Glutamatergic neuron (in vitro differentiated cells): ENCODE measurements around the gene DHX15. TPM values are rescaled to one million over a fixed set of nuclear protein-coding genes. Genes with fewer than 3 reads are reported as not detected.
"Not testable (repeated sequence)": the region's sequence is repeated elsewhere in the genome, so short reads cannot be mapped to it uniquely, and the experiment has no call there.

Experiments
- DNase-seq: peaks from one replicate; pipeline ENCODE4 v3.0.0; 2022
- H3K27ac Mint-ChIP-seq: one replicate; pipeline ENCODE4 v1.8.0; 2020; ENCODE audit warnings: mild to moderate bottlenecking, mixed read lengths, inconsistent platforms; ENCODE audit not compliant: unreplicated experiment
- H3K27me3 Mint-ChIP-seq: one replicate; pipeline ENCODE4 v1.8.0; 2020; ENCODE audit warnings: mild to moderate bottlenecking, moderate library complexity, mixed read lengths, inconsistent platforms; ENCODE audit not compliant: unreplicated experiment
- H3K36me3 Mint-ChIP-seq: one replicate; pipeline ENCODE4 v1.8.0; 2020; ENCODE audit warnings: mild to moderate bottlenecking, mixed read lengths, inconsistent platforms; ENCODE audit not compliant: unreplicated experiment
- H3K4me1 Mint-ChIP-seq: one replicate; pipeline ENCODE4 v1.8.0; 2020; ENCODE audit warnings: mild to moderate bottlenecking, low read depth, mixed read lengths, inconsistent platforms; ENCODE audit not compliant: unreplicated experiment
- H3K4me3 Mint-ChIP-seq: one replicate; pipeline ENCODE4 v1.8.0; 2020; ENCODE audit warnings: mild to moderate bottlenecking, mixed read lengths, inconsistent platforms; ENCODE audit not compliant: unreplicated experiment
- H3K9me3 Mint-ChIP-seq: one replicate; pipeline ENCODE4 v1.8.0; 2020; ENCODE audit warnings: mild to moderate bottlenecking, moderate library complexity, mixed read lengths, inconsistent platforms; ENCODE audit not compliant: unreplicated experiment
- total RNA-seq: library from RNA; stranded (reverse); fragmentation: NEBNext Ultra II Directional; extraction: Animal tissue kit (Norgen Biotek cat#: 25700); gene quantifications from one replicate; pipeline ENCODE4 v1.2.1, GENCODE V29; 2021; ENCODE audit not compliant: unreplicated experiment
- TF ChIP-seq, protein P1 (sequence below): fragments of 200-600 bp; sonication (generic); IDR thresholded peaks from one replicate; pipeline ENCODE4 v1.5.0; 2021; ENCODE audit not compliant: partially characterized antibody, unreplicated experiment

Gene DHX15
- total RNA-seq, 1 donor from 2014 or later, result 178 TPM

DNA sequence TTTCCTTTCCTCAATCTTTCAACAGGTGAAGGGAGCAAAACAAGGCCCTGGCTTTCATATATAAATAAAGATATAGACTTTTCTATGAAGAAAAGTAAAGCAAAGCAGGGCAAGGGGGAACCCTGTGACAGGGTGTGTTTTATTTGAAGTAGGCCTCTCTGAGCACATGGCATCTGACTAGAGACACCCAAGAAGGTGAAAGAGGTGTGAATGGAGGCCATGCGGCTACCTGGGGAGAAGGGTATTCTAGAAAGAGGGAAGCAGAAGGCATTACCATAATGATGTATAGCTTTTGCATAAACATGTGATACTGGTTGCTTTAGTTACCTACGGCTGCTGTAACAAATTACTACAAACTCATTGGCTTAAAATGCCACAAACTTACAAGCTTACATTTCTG is 75.8 kb downstream of the DHX15 start:
- no peak for DNase-seq
- TF ChIP-seq, protein P1, sequence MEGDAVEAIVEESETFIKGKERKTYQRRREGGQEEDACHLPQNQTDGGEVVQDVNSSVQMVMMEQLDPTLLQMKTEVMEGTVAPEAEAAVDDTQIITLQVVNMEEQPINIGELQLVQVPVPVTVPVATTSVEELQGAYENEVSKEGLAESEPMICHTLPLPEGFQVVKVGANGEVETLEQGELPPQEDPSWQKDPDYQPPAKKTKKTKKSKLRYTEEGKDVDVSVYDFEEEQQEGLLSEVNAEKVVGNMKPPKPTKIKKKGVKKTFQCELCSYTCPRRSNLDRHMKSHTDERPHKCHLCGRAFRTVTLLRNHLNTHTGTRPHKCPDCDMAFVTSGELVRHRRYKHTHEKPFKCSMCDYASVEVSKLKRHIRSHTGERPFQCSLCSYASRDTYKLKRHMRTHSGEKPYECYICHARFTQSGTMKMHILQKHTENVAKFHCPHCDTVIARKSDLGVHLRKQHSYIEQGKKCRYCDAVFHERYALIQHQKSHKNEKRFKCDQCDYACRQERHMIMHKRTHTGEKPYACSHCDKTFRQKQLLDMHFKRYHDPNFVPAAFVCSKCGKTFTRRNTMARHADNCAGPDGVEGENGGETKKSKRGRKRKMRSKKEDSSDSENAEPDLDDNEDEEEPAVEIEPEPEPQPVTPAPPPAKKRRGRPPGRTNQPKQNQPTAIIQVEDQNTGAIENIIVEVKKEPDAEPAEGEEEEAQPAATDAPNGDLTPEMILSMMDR, result no peak
- H3K36me3 Mint-ChIP-seq, result no peaks in the 10 kb centered on the region
- H3K4me3 Mint-ChIP-seq, result no peak overlapping the region
- peaks cover 7% of the 10 kb centered on the region for H3K9me3 Mint-ChIP-seq
- no peak overlapping the region for H3K27ac Mint-ChIP-seq
- H3K4me1 Mint-ChIP-seq, result peaks cover 7% of the 10 kb centered on the region
- peaks cover 7% of the 10 kb centered on the region for H3K27me3 Mint-ChIP-seq

DNA sequence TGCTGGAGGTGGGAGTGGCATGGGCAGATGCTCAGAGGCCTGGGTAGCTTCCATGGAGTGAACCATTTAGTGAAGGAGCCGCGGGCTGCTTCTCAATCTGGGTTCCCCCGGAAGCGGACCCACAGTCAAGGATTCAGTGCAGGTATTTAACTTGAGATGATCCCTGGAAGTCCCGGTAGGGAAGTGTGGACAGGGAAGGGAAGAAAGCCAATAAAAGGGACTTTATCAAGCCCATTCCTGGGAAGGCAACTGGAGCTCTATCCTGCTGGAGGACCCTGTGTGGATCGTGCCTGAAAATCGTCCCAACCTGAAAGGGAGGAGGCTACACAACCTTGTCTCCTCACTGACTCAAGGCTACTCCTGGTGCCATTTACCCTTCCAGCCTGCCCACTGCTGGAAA is 76.9 kb downstream of the DHX15 start:
- H3K27me3 Mint-ChIP-seq, result peaks cover 10% of the 10 kb centered on the region
- TF ChIP-seq, protein P1, result no peak
- H3K4me1 Mint-ChIP-seq, result peaks cover 7% of the 10 kb centered on the region
- no peak overlapping the region for H3K27ac Mint-ChIP-seq
- no peaks in the 10 kb centered on the region for H3K36me3 Mint-ChIP-seq
- DNase-seq, result no peak
- peaks cover 7% of the 10 kb centered on the region for H3K9me3 Mint-ChIP-seq
- H3K4me3 Mint-ChIP-seq, result no peak overlapping the region

DNA sequence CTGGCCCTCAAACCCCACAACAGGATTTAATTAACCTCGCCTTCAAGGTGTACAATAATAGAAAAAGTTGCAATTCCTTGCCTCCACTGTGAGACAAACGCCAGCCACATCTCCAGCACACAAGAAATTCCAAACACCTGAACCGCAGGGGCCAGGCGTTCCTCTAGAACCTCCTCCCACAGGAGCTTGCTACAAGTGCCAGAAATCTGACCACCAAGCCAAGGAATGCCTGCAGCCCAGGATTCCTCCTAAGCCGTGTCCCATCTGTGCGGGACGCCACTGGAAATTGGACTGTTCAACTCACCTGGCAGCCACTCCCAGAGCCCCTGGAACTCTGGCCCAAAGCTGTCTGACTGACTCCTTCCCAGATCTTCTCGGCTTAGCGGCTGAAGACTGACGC is 81.3 kb downstream of the DHX15 start:
- not testable (repeated sequence) for DNase-seq, H3K27ac Mint-ChIP-seq, H3K36me3 Mint-ChIP-seq, H3K27me3 Mint-ChIP-seq, H3K4me1 Mint-ChIP-seq, H3K9me3 Mint-ChIP-seq, H3K4me3 Mint-ChIP-seq

DNA sequence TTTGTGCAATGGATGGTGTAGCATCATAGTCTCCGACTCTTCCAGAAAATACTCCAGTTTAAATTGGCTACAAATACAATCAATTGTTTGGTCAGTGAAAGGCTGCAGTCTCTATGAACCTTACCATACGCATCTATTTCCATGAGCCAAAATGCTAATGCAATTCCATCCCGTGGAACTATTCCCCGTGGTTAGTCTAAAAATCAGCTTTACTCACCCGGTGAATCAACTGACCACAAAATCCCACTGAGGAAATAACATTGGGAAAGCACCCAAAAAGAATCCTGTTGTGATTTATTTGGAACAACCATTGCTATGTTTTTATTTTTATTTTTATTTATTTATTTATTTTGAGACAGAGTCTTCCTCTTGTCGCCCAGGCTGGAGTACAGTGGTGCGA is 87.1 kb downstream of the DHX15 start:
- Mint-ChIP-seq H3K36me3 (no peaks in the 10 kb centered on the region), H3K4me3 (no peak overlapping the region), H3K27me3 (peaks cover 2% of the 10 kb centered on the region), H3K4me1 (no peaks in the 10 kb centered on the region), H3K27ac (no peak overlapping the region), H3K9me3 (no peaks in the 10 kb centered on the region)
- TF ChIP-seq, protein P1, result no peak
- DNase-seq, result no peak

DNA sequence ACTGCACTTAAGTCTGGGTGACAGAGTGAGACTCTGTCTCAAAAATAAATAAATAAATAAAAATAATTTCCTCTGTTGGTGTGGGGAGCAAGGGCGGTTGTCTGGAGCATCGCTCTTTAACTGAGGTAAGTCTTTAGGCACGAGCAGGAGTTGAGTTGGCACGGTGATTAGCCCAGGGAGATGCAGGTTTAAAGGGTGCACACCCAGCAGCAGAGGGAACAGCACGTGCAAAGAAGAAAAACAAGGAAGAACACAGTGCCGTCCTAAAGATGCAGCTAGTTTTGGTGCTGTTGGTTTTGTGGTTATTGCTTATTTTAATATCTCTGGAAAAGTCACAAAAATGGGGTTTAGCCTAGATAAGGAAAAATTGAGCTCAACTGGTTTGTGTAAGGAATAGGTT is 87.8 kb downstream of the DHX15 start:
- Mint-ChIP-seq H3K27me3 (peaks cover 4% of the 10 kb centered on the region), H3K27ac (no peak overlapping the region), H3K4me3 (no peak overlapping the region), H3K36me3 (no peaks in the 10 kb centered on the region), H3K9me3 (no peaks in the 10 kb centered on the region), H3K4me1 (no peaks in the 10 kb centered on the region)
- TF ChIP-seq, protein P1, result no peak
- no peak for DNase-seq

DNA sequence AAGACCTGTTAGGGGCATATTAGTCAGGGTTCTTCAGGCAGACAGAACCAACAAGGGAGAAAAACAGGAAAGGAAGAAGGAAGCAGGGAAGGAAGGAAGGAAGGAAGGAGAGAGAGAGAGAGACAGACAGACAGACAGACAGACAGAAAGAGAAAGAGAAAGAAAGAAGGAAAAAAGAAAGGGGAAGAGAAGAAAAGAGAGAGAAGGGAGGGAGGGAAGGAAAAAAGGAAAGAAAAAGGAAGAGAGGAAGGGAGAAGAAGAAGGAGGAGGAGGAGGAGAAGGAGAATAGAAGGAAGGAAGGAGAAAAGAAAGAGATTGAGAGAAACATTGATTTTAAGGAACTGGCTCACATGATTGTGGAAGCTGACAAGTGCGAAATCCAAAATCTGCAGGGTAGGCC is 89.0 kb downstream of the DHX15 start:
- DNase-seq, result no peak
- Mint-ChIP-seq H3K36me3 (no peaks in the 10 kb centered on the region), H3K4me1 (no peaks in the 10 kb centered on the region), H3K9me3 (no peaks in the 10 kb centered on the region), H3K4me3 (no peak overlapping the region), H3K27ac (no peak overlapping the region), H3K27me3 (peaks cover 4% of the 10 kb centered on the region)
- TF ChIP-seq, protein P1, result no peak
